HCT116 (cell line): ENCODE measurements around the gene ZNF655. TPM values are rescaled to one million over a fixed set of nuclear protein-coding genes. Genes with fewer than 3 reads are reported as not detected.

ENCODE experiments used
- ATAC-seq: fragments of 200-7000 bp; cut with Tn5 transposase; 2 replicates; pipeline ENCODE4 v1.9.1; 2020; ENCODE audit warnings: mild to moderate bottlenecking, moderate library complexity
- BruUV-seq: library from RNA; stranded (reverse); fragments of 400-500 nt; replicated peaks from 2 replicates; lab custom pipeline; 2021; lab: Mats Ljungman, UMichigan
- CTCF ChIA-PET: fragments of 300-600 bp; sonication (Branson Sonifier 250); formaldehyde crosslinking; loops from one replicate; lab custom pipeline; 2021; ENCODE audit warnings: antibody characterized with exemption; lab: Charles Lee
- POLR2A ChIA-PET: fragments of 300-600, 350-600 bp; sonication (Branson Sonifier 250); formaldehyde crosslinking; loops from one replicate; lab custom pipeline; 2021; ENCODE audit warnings: antibody characterized with exemption; lab: Charles Lee
- RAD21 ChIA-PET, 2 experiments: fragments of 300-600 bp; sonication (Branson Sonifier 250); formaldehyde crosslinking; loops; one replicate each; lab custom pipeline; 2023; ENCODE audit warnings: low total read pairs in 2 of 2; ENCODE audit not compliant: uncharacterized antibody in 2 of 2, unreplicated experiment in 2 of 2, low non-redundant PET in 1 of 2; lab: Charles Lee
- DNase-seq: peaks from one replicate; pipeline ENCODE4 v3.0.0-alpha.2; 2010; ENCODE audit warnings: low read depth, low spot score
- H2AFZ ChIP-seq: fragments of 200-600 bp; shearing (Covaris generic), sonication (generic); 2 replicates; pipeline ENCODE4 v1.6.1; 2017; ENCODE audit warnings: low read depth, mixed run types, mixed read lengths, antibody characterized with exemption, low read length; ENCODE audit not compliant: poor library complexity, severe bottlenecking
- H3K27ac ChIP-seq: 2 replicates; pipeline ENCODE4 v1.5.1; 2012; ENCODE audit warnings: low read depth, low read length
- H3K27me3 ChIP-seq: fragments of 200-600 bp; sonication (generic); 2 replicates; pipeline ENCODE4 v1.6.1; 2016; ENCODE audit warnings: mixed run types, low read length, mixed read lengths; ENCODE audit not compliant: insufficient read depth
- H3K36me3 ChIP-seq, 2 experiments: fragments of 200-500 bp in 1 of 2; fragments of 200-600 bp in 1 of 2; sonication (Bioruptor generic) in 1 of 2; sonication (generic) in 1 of 2; 2 replicates each; pipeline versions ENCODE4 v1.5.1 to v1.6.1; 2014 to 2016; ENCODE audit warnings: low read length in 2 of 2, inconsistent platforms in 1 of 2, mixed read lengths in 1 of 2, mixed run types in 1 of 2; ENCODE audit not compliant: insufficient read depth in 2 of 2, control insufficient read depth in 1 of 2
- H3K4me1 ChIP-seq, 2 experiments: fragments of 200-600 bp in 1 of 2; sonication (generic) in 1 of 2; 2 replicates each; pipeline versions ENCODE4 v1.5.1 to v1.6.1; 2012 to 2017; ENCODE audit warnings: low read length in 2 of 2, inconsistent platforms in 1 of 2, mild to moderate bottlenecking in 1 of 2, mixed read lengths in 1 of 2, mixed run types in 1 of 2, moderate library complexity in 1 of 2; ENCODE audit not compliant: insufficient read depth in 2 of 2, control insufficient read depth in 1 of 2
- H3K4me2 ChIP-seq: fragments of 200-600 bp; sonication (generic); 2 replicates; pipeline ENCODE4 v1.6.1; 2017; ENCODE audit warnings: mixed run types, low read length, mixed read lengths
- H3K4me3 ChIP-seq, 2 experiments: fragments of 200-600 bp in 1 of 2; sonication (generic) in 1 of 2; replicated peaks in 1 of 2; 2 replicates each; pipeline ENCODE4 v1.5.1; 2011 to 2016; ENCODE audit warnings: low read length in 2 of 2, control low read depth in 1 of 2, low read depth in 1 of 2, mild to moderate bottlenecking in 1 of 2, mixed read lengths in 1 of 2, mixed run types in 1 of 2
- H3K79me2 ChIP-seq: fragments of 200-600 bp; sonication (generic); 2 replicates; pipeline ENCODE4 v1.6.1; 2017; ENCODE audit warnings: mild to moderate bottlenecking, mixed run types, low read length, moderate library complexity, mixed read lengths; ENCODE audit not compliant: insufficient read depth
- H3K9ac ChIP-seq: fragments of 200-600 bp; sonication (generic); 2 replicates; pipeline ENCODE4 v1.6.1; 2016; ENCODE audit warnings: low read length, mixed read lengths
- H3K9me2 ChIP-seq: fragments of 200-600 bp; sonication (generic), shearing (Covaris generic); 2 replicates; pipeline ENCODE4 v1.6.1; 2017; ENCODE audit warnings: mixed run types, mild to moderate bottlenecking, moderate library complexity; ENCODE audit not compliant: insufficient read depth
- H3K9me3 ChIP-seq, 2 experiments: fragments of 200-500 bp in 1 of 2; fragments of 200-600 bp in 1 of 2; sonication (Bioruptor generic) in 1 of 2; sonication (generic) in 1 of 2; 2 replicates each; pipeline ENCODE4 v1.6.1; 2014 to 2017; ENCODE audit warnings: low read length in 2 of 2, mixed read lengths in 2 of 2, inconsistent platforms in 1 of 2, low read depth in 1 of 2, mild to moderate bottlenecking in 1 of 2, mixed run types in 1 of 2, moderate library complexity in 1 of 2; ENCODE audit not compliant: control insufficient read depth in 1 of 2, insufficient read depth in 1 of 2
- H4K20me1 ChIP-seq: fragments of 200-600 bp; sonication (generic), shearing (Covaris generic); 2 replicates; pipeline ENCODE4 v1.6.1; 2017; ENCODE audit warnings: mixed run types, mild to moderate bottlenecking, moderate library complexity; ENCODE audit not compliant: insufficient read depth
- CBX3 ChIP-seq: IDR thresholded peaks from 2 replicates; pipeline ENCODE4 v1.6.1; 2012; ENCODE audit warnings: low read depth
- CTCF ChIP-seq, 3 experiments: fragments of 200-600 bp in 1 of 3; sonication (generic) in 1 of 3; IDR thresholded peaks in 2 of 3; conservative IDR thresholded peaks in 1 of 3; 2 replicates each; pipeline ENCODE4 v1.5.1; 2012 to 2017; ENCODE audit warnings: low read depth in 2 of 3, low read length in 2 of 3, antibody characterized with exemption in 1 of 3, borderline replicate concordance in 1 of 3, control low read depth in 1 of 3, mild to moderate bottlenecking in 1 of 3, mixed read lengths in 1 of 3, mixed run types in 1 of 3, moderate library complexity in 1 of 3; ENCODE audit not compliant: insufficient read depth in 1 of 3
- EGR1 ChIP-seq: IDR thresholded peaks from 2 replicates; pipeline ENCODE4 v1.6.1; 2012; ENCODE audit warnings: low read depth
- ELF1 ChIP-seq: IDR thresholded peaks from 2 replicates; pipeline ENCODE4 v1.6.1; 2012; ENCODE audit warnings: low read depth, borderline replicate concordance
- EZH2 ChIP-seq: fragments of 200-600 bp; sonication (generic); IDR thresholded peaks from 2 replicates; pipeline ENCODE4 v1.6.1; 2017; ENCODE audit warnings: antibody characterized with exemption, mixed run types
- EZH2phosphoT487 ChIP-seq: fragments of 200-600 bp; IDR thresholded peaks from 2 replicates; pipeline ENCODE4 v1.6.1; 2018; ENCODE audit warnings: antibody characterized with exemption, borderline replicate concordance
- FOSL1 ChIP-seq: IDR thresholded peaks from 2 replicates; pipeline ENCODE4 v1.6.1; 2012; ENCODE audit warnings: low read depth
- POLR2AphosphoS5 ChIP-seq: IDR thresholded peaks from 2 replicates; pipeline ENCODE4 v1.6.1; 2011; ENCODE audit warnings: mild to moderate bottlenecking, low read depth, low read length, moderate library complexity
- RAD21 ChIP-seq: IDR thresholded peaks from 2 replicates; pipeline ENCODE4 v1.6.1; 2012; ENCODE audit warnings: low read depth, mild to moderate bottlenecking
- SRF ChIP-seq: IDR thresholded peaks from 2 replicates; pipeline ENCODE4 v1.6.1; 2012; ENCODE audit warnings: low read depth
- ZBTB33 ChIP-seq: IDR thresholded peaks from 2 replicates; pipeline ENCODE4 v1.6.1; 2011; ENCODE audit warnings: mild to moderate bottlenecking, low read length, moderate library complexity; ENCODE audit not compliant: insufficient replicate concordance; ENCODE audit errors: extremely low read depth
- ZFX ChIP-seq: fragments of 450-650 bp; IDR thresholded peaks from 2 replicates; pipeline ENCODE4 v1.6.1; 2017
- ZNF274 ChIP-seq: fragments of 200-500 bp; sonication (Bioruptor generic); IDR thresholded peaks from 2 replicates; pipeline ENCODE4 v1.6.1; 2014; ENCODE audit warnings: mild to moderate bottlenecking, low read depth, low read length, inconsistent platforms
- intact Hi-C: fragments of 100-400 bp; cut with micrococcal nuclease; formaldehyde crosslinking; loops from 2 replicates; pipeline ENCODE4 v1.10.0; 2022
- total RNA-seq: library from RNA; stranded (reverse); gene quantifications from one replicate; pipeline ENCODE4 v1.2.1, GENCODE V29; 2021; ENCODE audit not compliant: unreplicated experiment

Gene ZNF655
- total RNA-seq, 1 experiment from 2014 or later = 45.0 TPM

GRCh38 chr7:99594948-99595745 lies 36.7 kb downstream of the ZNF655 start (continued):
- TF ChIP-seq ZBTB33 = no peak
- TF ChIP-seq SRF = no peak
- no peak for TF ChIP-seq CBX3
- TF ChIP-seq POLR2AphosphoS5 = no peak

GRCh38 chr7:99596408-99596955 lies 38.0 kb downstream of the ZNF655 start:
- CTCF ChIA-PET = no interaction called here
- ATAC-seq = no peak
- H4K20me1 ChIP-seq = no peaks in the 10 kb centered on the region
- H3K4me1 ChIP-seq = no peaks in the 10 kb centered on the region
- no peak overlapping the region for H3K27ac ChIP-seq
- H3K9ac ChIP-seq = no peak overlapping the region
- TF ChIP-seq FOSL1 (no peak), RAD21 (no peak), ZFX (no peak), EGR1 (no peak), CBX3 (no peak), EZH2phosphoT487 (no peak), EZH2 (no peak), CTCF (IDR thresholded peaks at IDR 0.05 in 2 of 3, conservative IDR thresholded peaks at IDR 0.05 in 1 of 3; ENCODE audit: borderline replicate concordance in 1 of 3, insufficient read depth in 1 of 3, low read depth in 2 of 3, low read length in 2 of 3) (no peak), ELF1 (no peak), ZNF274 (no peak)
- TF ChIP-seq, all 23 proteins: peak for 0
- no peaks in the 10 kb centered on the region for H3K9me2 ChIP-seq
- H3K36me3 ChIP-seq = no peaks in the 10 kb centered on the region
- H3K4me2 ChIP-seq = no peak overlapping the region
- H2AFZ ChIP-seq = no peak overlapping the region
- no peaks in the 10 kb centered on the region for H3K9me3 ChIP-seq
- BruUV-seq = no TSS peak
- no peak overlapping the region for H3K4me3 ChIP-seq
- intact Hi-C loops = no loop called here
- ChIA-PET POLR2A (no interaction called here), RAD21 (no interaction called here)
- no peaks in the 10 kb centered on the region for H3K27me3 ChIP-seq
- DNase-seq = no peak
- H3K79me2 ChIP-seq = no peaks in the 10 kb centered on the region
